Gastroesophageal sphincter (tissue), 3 donors: Measurements from ENCODE around the gene DNM3.

Experiments used
- EP300 ChIP-seq: sonication (generic); formaldehyde crosslinking; IDR thresholded peaks from one replicate; pipeline ENCODE4 v1.6.1; 2017; ENCODE audit warnings: antibody characterized with exemption, mild to moderate bottlenecking
- POLR2A ChIP-seq, 2 donors: fragments of 450-650 bp; IDR thresholded peaks; one replicate each; pipeline ENCODE4 v1.6.1; 2017; ENCODE audit warnings: antibody characterized with exemption in 2 of 2, mild to moderate bottlenecking in 2 of 2, moderate library complexity in 1 of 2
- TF ChIP-seq, protein P1 (sequence below), 4 experiments: fragments of 200-600 bp in 2 of 4; fragments of 450-650 bp in 2 of 4; sonication (generic) in 1 of 4; IDR thresholded peaks; one replicate each; pipeline ENCODE4 v1.5.1; 2017 to 2019; ENCODE audit warnings: antibody characterized with exemption in 4 of 4, mild to moderate bottlenecking in 2 of 4, moderate library complexity in 2 of 4

DNA sequence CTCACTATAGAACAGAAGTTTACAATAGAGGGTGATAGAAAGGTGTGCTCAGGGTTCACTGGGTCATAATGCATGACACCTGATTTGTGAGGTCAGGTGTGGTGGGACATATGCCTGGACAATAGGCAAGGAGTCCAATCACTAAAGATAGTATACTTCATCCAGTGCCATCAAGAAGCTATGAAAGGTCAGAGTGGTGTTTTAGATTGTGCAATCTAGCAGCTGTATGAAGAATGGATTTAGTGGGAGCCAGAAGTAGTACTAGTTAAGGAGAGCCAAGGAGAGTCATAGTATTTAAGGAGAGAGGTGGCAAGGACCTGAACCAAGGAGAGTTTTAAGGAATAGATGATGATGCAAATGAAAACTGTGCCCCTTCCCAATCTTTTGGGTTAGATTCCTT is 498.5 kb downstream of the DNM3 start:
- TF ChIP-seq POLR2A (IDR thresholded peaks at IDR 0.05) (no peak), EP300 (no peak)
- TF ChIP-seq, protein P1, sequence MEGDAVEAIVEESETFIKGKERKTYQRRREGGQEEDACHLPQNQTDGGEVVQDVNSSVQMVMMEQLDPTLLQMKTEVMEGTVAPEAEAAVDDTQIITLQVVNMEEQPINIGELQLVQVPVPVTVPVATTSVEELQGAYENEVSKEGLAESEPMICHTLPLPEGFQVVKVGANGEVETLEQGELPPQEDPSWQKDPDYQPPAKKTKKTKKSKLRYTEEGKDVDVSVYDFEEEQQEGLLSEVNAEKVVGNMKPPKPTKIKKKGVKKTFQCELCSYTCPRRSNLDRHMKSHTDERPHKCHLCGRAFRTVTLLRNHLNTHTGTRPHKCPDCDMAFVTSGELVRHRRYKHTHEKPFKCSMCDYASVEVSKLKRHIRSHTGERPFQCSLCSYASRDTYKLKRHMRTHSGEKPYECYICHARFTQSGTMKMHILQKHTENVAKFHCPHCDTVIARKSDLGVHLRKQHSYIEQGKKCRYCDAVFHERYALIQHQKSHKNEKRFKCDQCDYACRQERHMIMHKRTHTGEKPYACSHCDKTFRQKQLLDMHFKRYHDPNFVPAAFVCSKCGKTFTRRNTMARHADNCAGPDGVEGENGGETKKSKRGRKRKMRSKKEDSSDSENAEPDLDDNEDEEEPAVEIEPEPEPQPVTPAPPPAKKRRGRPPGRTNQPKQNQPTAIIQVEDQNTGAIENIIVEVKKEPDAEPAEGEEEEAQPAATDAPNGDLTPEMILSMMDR (IDR thresholded peaks at IDR 0.05): no peak
